Fibroblast of lung (primary cell): Measurements from ENCODE around the gene RGS7.

Source experiments
- EZH2 ChIP-seq: IDR thresholded peaks from 2 replicates; pipeline ENCODE4 v1.5.1; 2012; ENCODE audit warnings: low read length, control low read depth, mild to moderate bottlenecking; ENCODE audit errors: missing control alignments
- TF ChIP-seq, protein P1 (sequence below), 2 donors: IDR thresholded peaks in 1 of 2; conservative IDR thresholded peaks in 1 of 2; 1 replicate in 1 of 2; 2 replicates in 1 of 2; pipeline ENCODE4 v1.5.1; 2011 to 2012; ENCODE audit warnings: low read length in 2 of 2, control low read depth in 1 of 2, inconsistent platforms in 1 of 2, low read depth in 1 of 2, mild to moderate bottlenecking in 1 of 2

DNA sequence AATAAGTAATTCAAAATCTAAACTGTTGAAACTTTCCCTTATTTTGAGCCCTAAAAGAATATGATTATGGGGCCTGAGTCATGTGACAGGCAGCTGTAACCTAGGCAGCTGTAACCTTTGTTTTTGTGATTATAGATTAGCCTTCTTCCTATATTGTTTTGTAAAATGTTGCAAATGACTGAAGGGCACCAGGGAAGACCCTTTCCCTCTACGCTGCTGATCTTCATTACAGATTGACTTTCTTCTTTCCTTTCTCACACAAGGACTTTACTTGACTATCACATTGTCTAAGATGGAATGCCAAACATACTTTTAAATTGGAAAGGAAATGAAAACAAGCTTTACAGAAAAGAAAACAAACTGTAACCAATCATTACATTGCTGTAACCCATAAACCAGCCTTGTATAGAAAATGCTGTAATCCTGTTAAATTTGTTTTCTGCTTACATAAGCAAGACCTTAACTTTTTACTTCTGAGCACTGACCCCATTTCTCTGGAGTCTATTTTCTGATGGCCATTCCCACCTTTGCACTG lies 242.2 kb downstream of the RGS7 start:
- TF ChIP-seq, protein P1, sequence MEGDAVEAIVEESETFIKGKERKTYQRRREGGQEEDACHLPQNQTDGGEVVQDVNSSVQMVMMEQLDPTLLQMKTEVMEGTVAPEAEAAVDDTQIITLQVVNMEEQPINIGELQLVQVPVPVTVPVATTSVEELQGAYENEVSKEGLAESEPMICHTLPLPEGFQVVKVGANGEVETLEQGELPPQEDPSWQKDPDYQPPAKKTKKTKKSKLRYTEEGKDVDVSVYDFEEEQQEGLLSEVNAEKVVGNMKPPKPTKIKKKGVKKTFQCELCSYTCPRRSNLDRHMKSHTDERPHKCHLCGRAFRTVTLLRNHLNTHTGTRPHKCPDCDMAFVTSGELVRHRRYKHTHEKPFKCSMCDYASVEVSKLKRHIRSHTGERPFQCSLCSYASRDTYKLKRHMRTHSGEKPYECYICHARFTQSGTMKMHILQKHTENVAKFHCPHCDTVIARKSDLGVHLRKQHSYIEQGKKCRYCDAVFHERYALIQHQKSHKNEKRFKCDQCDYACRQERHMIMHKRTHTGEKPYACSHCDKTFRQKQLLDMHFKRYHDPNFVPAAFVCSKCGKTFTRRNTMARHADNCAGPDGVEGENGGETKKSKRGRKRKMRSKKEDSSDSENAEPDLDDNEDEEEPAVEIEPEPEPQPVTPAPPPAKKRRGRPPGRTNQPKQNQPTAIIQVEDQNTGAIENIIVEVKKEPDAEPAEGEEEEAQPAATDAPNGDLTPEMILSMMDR (conservative IDR thresholded peaks at IDR 0.05 in 1 of 2, IDR thresholded peaks at IDR 0.05 in 1 of 2; ENCODE audit: low read depth in 1 of 2, low read length in 2 of 2), result no peak
- no peak for TF ChIP-seq EZH2
